HepG2 (cell line): ENCODE results near the gene AGPAT2. TPM values are rescaled to one million over a fixed set of nuclear protein-coding genes. Genes with fewer than 3 reads are reported as not detected.

Experiments used
- ARID5B ChIP-seq: IDR thresholded peaks from 2 replicates; pipeline ENCODE4 v1.4.0; 2020; ENCODE audit warnings: mild to moderate bottlenecking, missing genetic modification reagents
- CC2D1A ChIP-seq: sonication (generic); formaldehyde crosslinking; IDR thresholded peaks from 2 replicates; pipeline ENCODE4 v1.8.1; 2023; ENCODE audit warnings: mild to moderate bottlenecking, missing genetic modification reagents
- CENPT ChIP-seq: sonication (generic); formaldehyde crosslinking; IDR thresholded peaks from 2 replicates; pipeline ENCODE4 v1.8.0; 2022; ENCODE audit warnings: low read depth, mild to moderate bottlenecking, moderate library complexity, missing genetic modification reagents
- CTCF ChIP-seq: sonication (generic); formaldehyde crosslinking; IDR thresholded peaks from 2 replicates; pipeline ENCODE4 v1.5.0; 2020; ENCODE audit warnings: mild to moderate bottlenecking, missing genetic modification reagents, moderate library complexity
- ELF4 ChIP-seq: sonication (generic); formaldehyde crosslinking; IDR thresholded peaks from 2 replicates; pipeline ENCODE4 v1.5.0; 2020; ENCODE audit warnings: missing genetic modification reagents, mild to moderate bottlenecking, moderate library complexity, borderline replicate concordance
- JUN ChIP-seq: sonication (generic); formaldehyde crosslinking; IDR thresholded peaks from 2 replicates; pipeline ENCODE4 v1.4.0; 2020; ENCODE audit warnings: mild to moderate bottlenecking, missing genetic modification reagents
- KDM5B ChIP-seq: sonication (generic); formaldehyde crosslinking; IDR thresholded peaks from 2 replicates; pipeline ENCODE4 v1.4.0; 2020; ENCODE audit warnings: missing genetic modification reagents, mild to moderate bottlenecking, borderline replicate concordance
- PBX2 ChIP-seq: IDR thresholded peaks from 2 replicates; pipeline ENCODE4 v1.6.1; 2016; ENCODE audit warnings: control low read depth
- RFXAP ChIP-seq: sonication (generic); formaldehyde crosslinking; IDR thresholded peaks from 2 replicates; pipeline ENCODE4 v1.4.0; 2020; ENCODE audit warnings: missing genetic modification reagents, borderline replicate concordance
- THAP11 ChIP-seq: IDR thresholded peaks from 2 replicates; pipeline ENCODE4 v1.6.1; 2016; ENCODE audit warnings: missing biosample characterization, missing genetic modification reagents
- XRCC5 ChIP-seq: fragments of 200-400 bp; formaldehyde crosslinking; optimal IDR thresholded peaks from 2 replicates; pipeline ENCODE3; 2017; ENCODE audit warnings: mild to moderate bottlenecking, low read length
- YEATS4 ChIP-seq: sonication (generic); formaldehyde crosslinking; IDR thresholded peaks from 2 replicates; pipeline ENCODE4 v1.4.0; 2020; ENCODE audit warnings: missing genetic modification reagents, borderline replicate concordance
- ZBTB26 ChIP-seq: IDR thresholded peaks from 2 replicates; pipeline ENCODE4 v1.6.1; 2016; ENCODE audit warnings: missing compliant biosample characterization, missing genetic modification reagents, borderline replicate concordance
- ZNF597 ChIP-seq: sonication (generic); formaldehyde crosslinking; IDR thresholded peaks from 2 replicates; pipeline ENCODE4 v1.5.0; 2020; ENCODE audit warnings: missing genetic modification reagents
- ZNF737 ChIP-seq: sonication (generic); formaldehyde crosslinking; IDR thresholded peaks from 2 replicates; pipeline ENCODE4 v1.5.0; 2020; ENCODE audit warnings: missing genetic modification reagents, mild to moderate bottlenecking, borderline replicate concordance
- ZNF770 ChIP-seq: sonication (generic); formaldehyde crosslinking; IDR thresholded peaks from 2 replicates; pipeline ENCODE4 v1.5.0; 2020; ENCODE audit warnings: mild to moderate bottlenecking, missing genetic modification reagents
- ZNF775 ChIP-seq: sonication (generic); formaldehyde crosslinking; IDR thresholded peaks from 2 replicates; pipeline ENCODE4 v1.4.0; 2020; ENCODE audit warnings: missing genetic modification reagents, mild to moderate bottlenecking, moderate library complexity, borderline replicate concordance
- polyA plus RNA-seq, 8 experiments: library from polyadenylated mRNA; depleted of rRNA in 3 of 8; stranded (reverse) in 7 of 8; unstranded in 1 of 8; fragments of >200 nt; fragmentation: Illumina TruSeq in 4 of 8; extraction: Trizol in 4 of 8; gene quantifications; 2 replicates each; pipeline versions ENCODE4 v1.2.1 to v1.2.3, GENCODE V29; 2011 to 2016; ENCODE audit warnings: low read depth in 4 of 8, missing spikeins in 1 of 8, mixed read lengths in 1 of 8; ENCODE audit not compliant: insufficient read depth in 1 of 8
- total RNA-seq, 5 experiments: library from RNA; depleted of rRNA; stranded (reverse); fragments of >200 nt; fragmentation: Illumina TruSeq; extraction: Trizol; gene quantifications; 2 replicates each; pipeline ENCODE4 v1.2.3, GENCODE V29; 2016; ENCODE audit warnings: low read depth in 1 of 5

AGPAT2 gene
- total and polyA plus RNA-seq, 2 of the 13 experiments (the other 11 are each of a cell fraction or from before 2014, with no cell fraction given), result 3.9 to 25.8 TPM

GRCh38 chr9:136645903-136646754 lies 41.1 kb downstream of the AGPAT2 start (continued):
- TF ChIP-seq ZNF597 (CRISPR knock-in tag) (no peak), RFXAP (CRISPR knock-in tag) (no peak), ARID5B (CRISPR knock-in tag) (no peak), XRCC5 (no peak), CTCF (CRISPR knock-in tag) (peak; percentile 60), ZNF770 (no peak), PBX2 (CRISPR knock-in tag) (no peak), THAP11 (CRISPR knock-in tag) (no peak), CENPT (CRISPR knock-in tag) (no peak), ELF4 (CRISPR knock-in tag) (no peak), JUN (CRISPR knock-in tag) (no peak), KDM5B (peak; percentile 35; the same call in 1 of the 2 replicates), YEATS4 (CRISPR knock-in tag) (peak; percentile 27; the same call in 1 of the 2 replicates), ZNF737 (CRISPR knock-in tag) (no peak), CC2D1A (CRISPR knock-in tag) (no peak), ZBTB26 (no peak), ZNF775 (CRISPR knock-in tag) (no peak)
